Glutamatergic neuron (in vitro differentiated cells): Measurements from ENCODE around the gene LNX2. TPM values are rescaled to one million over a fixed set of nuclear protein-coding genes. Genes with fewer than 3 reads are reported as not detected.

ENCODE experiments used
- DNase-seq: peaks from one replicate; pipeline ENCODE4 v3.0.0; 2022
- H3K27ac Mint-ChIP-seq: one replicate; pipeline ENCODE4 v1.8.0; 2020; ENCODE audit warnings: mild to moderate bottlenecking, mixed read lengths, inconsistent platforms; ENCODE audit not compliant: unreplicated experiment
- H3K27me3 Mint-ChIP-seq: one replicate; pipeline ENCODE4 v1.8.0; 2020; ENCODE audit warnings: mild to moderate bottlenecking, moderate library complexity, mixed read lengths, inconsistent platforms; ENCODE audit not compliant: unreplicated experiment
- H3K36me3 Mint-ChIP-seq: one replicate; pipeline ENCODE4 v1.8.0; 2020; ENCODE audit warnings: mild to moderate bottlenecking, mixed read lengths, inconsistent platforms; ENCODE audit not compliant: unreplicated experiment
- H3K4me1 Mint-ChIP-seq: one replicate; pipeline ENCODE4 v1.8.0; 2020; ENCODE audit warnings: mild to moderate bottlenecking, low read depth, mixed read lengths, inconsistent platforms; ENCODE audit not compliant: unreplicated experiment
- H3K4me3 Mint-ChIP-seq: one replicate; pipeline ENCODE4 v1.8.0; 2020; ENCODE audit warnings: mild to moderate bottlenecking, mixed read lengths, inconsistent platforms; ENCODE audit not compliant: unreplicated experiment
- H3K9me3 Mint-ChIP-seq: one replicate; pipeline ENCODE4 v1.8.0; 2020; ENCODE audit warnings: mild to moderate bottlenecking, moderate library complexity, mixed read lengths, inconsistent platforms; ENCODE audit not compliant: unreplicated experiment
- total RNA-seq: library from RNA; stranded (reverse); fragmentation: NEBNext Ultra II Directional; extraction: Animal tissue kit (Norgen Biotek cat#: 25700); gene quantifications from one replicate; pipeline ENCODE4 v1.2.1, GENCODE V29; 2021; ENCODE audit not compliant: unreplicated experiment
- TF ChIP-seq, protein P1 (sequence below): fragments of 200-600 bp; sonication (generic); IDR thresholded peaks from one replicate; pipeline ENCODE4 v1.5.0; 2021; ENCODE audit not compliant: partially characterized antibody, unreplicated experiment

The LNX2 gene
- total RNA-seq, 1 donor from 2014 or later = 3.2 TPM

DNA sequence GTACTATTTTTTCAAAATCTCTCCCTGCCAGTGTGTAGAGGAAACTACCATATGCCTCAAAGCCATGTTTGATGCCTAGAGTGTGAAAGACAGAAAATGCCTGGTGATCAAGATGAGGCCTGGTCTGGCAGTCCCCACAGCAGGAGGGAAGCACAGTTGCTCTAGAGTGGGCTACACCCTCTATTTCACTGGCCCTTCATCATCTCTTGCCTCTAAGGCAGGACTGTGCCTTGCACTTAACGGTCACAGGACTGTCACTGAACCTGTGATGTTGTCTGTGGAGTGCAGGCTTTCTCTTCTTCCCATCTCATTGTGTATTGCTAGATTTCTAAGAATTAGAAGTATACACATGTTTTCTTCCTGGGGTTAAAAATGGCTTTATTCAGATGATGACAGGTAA lies 17.7 kb upstream of the LNX2 start:
- Mint-ChIP-seq H3K4me3 (no peak overlapping the region), H3K4me1 (peaks cover 10% of the 10 kb centered on the region), H3K27ac (peak overlapping the region; percentile 57), H3K27me3 (no peaks in the 10 kb centered on the region), H3K36me3 (no peaks in the 10 kb centered on the region), H3K9me3 (no peaks in the 10 kb centered on the region)
- TF ChIP-seq, protein P1, sequence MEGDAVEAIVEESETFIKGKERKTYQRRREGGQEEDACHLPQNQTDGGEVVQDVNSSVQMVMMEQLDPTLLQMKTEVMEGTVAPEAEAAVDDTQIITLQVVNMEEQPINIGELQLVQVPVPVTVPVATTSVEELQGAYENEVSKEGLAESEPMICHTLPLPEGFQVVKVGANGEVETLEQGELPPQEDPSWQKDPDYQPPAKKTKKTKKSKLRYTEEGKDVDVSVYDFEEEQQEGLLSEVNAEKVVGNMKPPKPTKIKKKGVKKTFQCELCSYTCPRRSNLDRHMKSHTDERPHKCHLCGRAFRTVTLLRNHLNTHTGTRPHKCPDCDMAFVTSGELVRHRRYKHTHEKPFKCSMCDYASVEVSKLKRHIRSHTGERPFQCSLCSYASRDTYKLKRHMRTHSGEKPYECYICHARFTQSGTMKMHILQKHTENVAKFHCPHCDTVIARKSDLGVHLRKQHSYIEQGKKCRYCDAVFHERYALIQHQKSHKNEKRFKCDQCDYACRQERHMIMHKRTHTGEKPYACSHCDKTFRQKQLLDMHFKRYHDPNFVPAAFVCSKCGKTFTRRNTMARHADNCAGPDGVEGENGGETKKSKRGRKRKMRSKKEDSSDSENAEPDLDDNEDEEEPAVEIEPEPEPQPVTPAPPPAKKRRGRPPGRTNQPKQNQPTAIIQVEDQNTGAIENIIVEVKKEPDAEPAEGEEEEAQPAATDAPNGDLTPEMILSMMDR = no peak
- no peak for DNase-seq

DNA sequence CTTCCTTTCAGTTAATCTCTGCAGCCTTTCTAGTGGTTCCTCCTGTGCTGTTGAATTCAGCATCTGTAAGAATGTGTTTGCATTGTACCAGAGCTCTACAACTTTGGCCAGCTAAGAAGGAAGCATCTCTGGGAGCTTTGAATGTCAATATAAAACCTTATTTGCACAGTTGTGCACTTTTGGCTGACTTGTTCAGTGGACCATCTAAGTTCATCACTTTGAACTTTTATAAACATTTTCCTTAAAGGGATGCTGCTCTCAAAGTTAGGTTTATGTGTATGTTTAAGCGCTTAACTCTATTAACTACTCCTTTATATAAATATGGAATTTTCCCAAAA lies 16.9 kb upstream of the LNX2 start:
- TF ChIP-seq, protein P1 = no peak
- H3K4me3 Mint-ChIP-seq = no peak overlapping the region
- no peaks in the 10 kb centered on the region for H3K27me3 Mint-ChIP-seq
- H3K36me3 Mint-ChIP-seq = no peaks in the 10 kb centered on the region
- H3K27ac Mint-ChIP-seq = no peak overlapping the region
- peaks cover 10% of the 10 kb centered on the region for H3K4me1 Mint-ChIP-seq
- no peaks in the 10 kb centered on the region for H3K9me3 Mint-ChIP-seq
- DNase-seq = no peak

DNA sequence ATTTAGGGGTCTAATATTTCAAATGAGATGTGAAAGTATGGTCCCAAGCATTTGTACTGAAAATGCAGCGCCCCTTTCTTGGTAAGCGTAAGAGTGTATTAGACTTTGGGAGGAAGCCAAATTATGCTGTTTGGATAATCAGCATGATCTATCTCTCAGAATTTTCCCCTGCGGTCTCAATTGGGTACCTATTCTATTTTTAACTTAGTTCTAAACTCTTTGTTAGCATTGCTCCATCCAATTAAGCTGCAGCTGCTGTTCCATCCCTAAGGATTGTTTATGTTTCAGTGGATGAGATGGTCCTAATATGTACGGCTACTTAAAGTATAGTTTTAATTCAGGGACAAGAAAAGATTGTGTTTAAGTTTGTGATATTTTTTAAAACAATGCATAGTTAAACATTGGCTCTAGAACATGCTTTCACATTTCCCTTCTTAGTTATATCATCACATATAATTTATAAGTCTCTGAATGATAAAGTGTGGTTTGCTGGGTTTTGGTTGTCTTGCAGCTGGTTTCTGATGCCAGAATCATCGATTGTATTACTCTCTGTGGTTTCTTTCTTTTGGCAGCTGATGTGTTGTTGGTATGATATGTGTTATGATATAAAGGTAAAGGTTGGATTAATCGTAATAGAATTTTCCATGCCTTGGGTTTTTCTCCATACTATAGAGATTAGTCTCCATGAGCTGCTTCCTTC lies 16.4 kb upstream of the LNX2 start:
- no peaks in the 10 kb centered on the region for H3K9me3 Mint-ChIP-seq
- H3K27ac Mint-ChIP-seq = no peak overlapping the region
- no peaks in the 10 kb centered on the region for H3K36me3 Mint-ChIP-seq
- no peak overlapping the region for H3K4me3 Mint-ChIP-seq
- H3K4me1 Mint-ChIP-seq = peaks cover 10% of the 10 kb centered on the region
- TF ChIP-seq, protein P1 = no peak
- H3K27me3 Mint-ChIP-seq = no peaks in the 10 kb centered on the region
- no peak for DNase-seq

DNA sequence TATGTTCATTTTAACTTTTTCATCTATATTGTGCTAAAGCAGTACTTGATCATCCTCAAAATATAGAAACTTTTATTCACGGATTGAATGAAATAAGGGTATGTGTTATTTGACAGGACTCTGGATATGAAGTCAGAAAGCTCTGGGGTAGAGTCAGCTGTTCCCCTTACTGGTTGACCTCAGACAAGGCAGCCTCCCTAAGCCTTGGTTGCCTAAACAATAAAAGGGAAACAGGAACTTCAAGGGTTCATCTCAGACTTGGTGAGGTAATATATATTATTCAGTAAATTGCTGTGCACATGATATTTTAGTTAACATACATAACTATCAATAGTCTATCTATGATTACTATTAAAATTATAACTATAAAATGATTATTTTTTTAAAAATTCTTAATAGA lies 14.9 kb upstream of the LNX2 start:
- Mint-ChIP-seq H3K4me1 (peaks cover 10% of the 10 kb centered on the region), H3K9me3 (no peaks in the 10 kb centered on the region), H3K36me3 (no peaks in the 10 kb centered on the region), H3K27ac (no peak overlapping the region), H3K27me3 (no peaks in the 10 kb centered on the region), H3K4me3 (no peak overlapping the region)
- TF ChIP-seq, protein P1 = no peak
- no peak for DNase-seq

DNA sequence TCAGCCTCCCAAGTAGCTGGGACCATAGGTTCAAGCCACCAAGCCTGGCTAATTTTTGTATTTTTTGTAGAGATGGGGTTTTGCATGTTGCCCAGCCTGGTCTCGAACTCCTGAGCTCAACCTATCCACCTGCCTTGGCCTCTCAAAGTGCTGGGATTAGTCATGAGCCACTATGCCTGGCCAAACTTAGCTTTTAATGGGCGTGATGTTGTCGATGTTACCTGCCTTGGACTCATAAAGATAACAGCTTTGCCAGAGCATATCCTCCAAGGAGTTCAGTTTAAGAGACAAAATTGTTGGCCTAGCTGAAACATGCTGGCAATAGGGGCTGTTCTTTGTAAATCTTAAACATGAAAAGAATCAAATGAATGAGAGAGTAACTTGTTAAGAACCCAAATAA lies 14.5 kb upstream of the LNX2 start:
- no peaks in the 10 kb centered on the region for H3K27me3 Mint-ChIP-seq
- TF ChIP-seq, protein P1 = no peak
- H3K36me3 Mint-ChIP-seq = no peaks in the 10 kb centered on the region
- H3K4me3 Mint-ChIP-seq = no peak overlapping the region
- H3K9me3 Mint-ChIP-seq = no peaks in the 10 kb centered on the region
- no peak overlapping the region for H3K27ac Mint-ChIP-seq
- peaks cover 10% of the 10 kb centered on the region for H3K4me1 Mint-ChIP-seq
- no peak for DNase-seq
